NCI-H1694 (cell line): ENCODE data around the gene CENPA.
A peak's percentile ranks its signal among the peaks of the same experiment; 100 is the strongest.
"Not testable (repeated sequence)": the region's sequence is repeated elsewhere in the genome, so short reads cannot be mapped to it uniquely, and the experiment has no call there.

Source experiments
- DNase-seq: peaks from one replicate; lab custom pipeline; 2025; lab: John Stamatoyannopoulos, UW

Gene CENPA

GRCh38 chr2:26785431-26786206 lies at the start of gene CENPA:
CENPA (plus strand) TSS chr2:26786056; CDS start chr2:26786197, 141 bp downstream.
- peak; percentile 99 for DNase-seq

- DNase-seq = no peak
Observed at GRCh38 chr2:26737221-26737620, 48.6 kb upstream of the CENPA start.

GRCh38 chr2:26738481-26738880 lies 47.4 kb upstream of the CENPA start:
- DNase-seq = no peak

- DNase-seq = no peak
Observed at GRCh38 chr2:26739514-26739913, 46.3 kb upstream of the CENPA start.

- no peak for DNase-seq
Observed at GRCh38 chr2:26740346-26740745, 45.5 kb upstream of the CENPA start.

- DNase-seq = peak; percentile 57
Observed at GRCh38 chr2:26740890-26741302, 45.0 kb upstream of the CENPA start.

- DNase-seq = no peak
Observed at GRCh38 chr2:26742048-26742770, 43.6 kb upstream of the CENPA start.

- no peak for DNase-seq
Observed at GRCh38 chr2:26743852-26744251, 42.0 kb upstream of the CENPA start.

- no peak for DNase-seq
Observed at GRCh38 chr2:26744953-26745352, 40.9 kb upstream of the CENPA start.

GRCh38 chr2:26745609-26746327 lies 40.1 kb upstream of the CENPA start:
- peak; percentile 88 for DNase-seq

- no peak for DNase-seq
Observed at GRCh38 chr2:26746934-26747333, 38.9 kb upstream of the CENPA start.

- not testable (repeated sequence) for DNase-seq
Observed at GRCh38 chr2:26749787-26750420, 36.0 kb upstream of the CENPA start.

GRCh38 chr2:26750467-26750866 lies 35.4 kb upstream of the CENPA start:
- DNase-seq = not testable (repeated sequence)

GRCh38 chr2:26752656-26753055 lies 33.2 kb upstream of the CENPA start:
- DNase-seq = peak; percentile 57

- DNase-seq = no peak
Observed at GRCh38 chr2:26754539-26754938, 31.3 kb upstream of the CENPA start.

- DNase-seq = no peak
Observed at GRCh38 chr2:26754972-26755670, 30.7 kb upstream of the CENPA start.

- no peak for DNase-seq
Observed at GRCh38 chr2:26756337-26756736, 29.5 kb upstream of the CENPA start.

GRCh38 chr2:26757873-26758789 lies 27.7 kb upstream of the CENPA start:
- DNase-seq = no peak

GRCh38 chr2:26758790-26759321 lies 27.0 kb upstream of the CENPA start:
- DNase-seq = no peak

GRCh38 chr2:26759845-26760244 lies 26.0 kb upstream of the CENPA start:
- no peak for DNase-seq
